ENCODE measurements around the gene KCNJ11. TPM values are rescaled to one million over a fixed set of nuclear protein-coding genes. Genes with fewer than 3 reads are reported as not detected.

KCNJ11 gene
- total and polyA plus RNA-seq, 2 of the 4 experiments (the other 2 are of a cell fraction), result not detected

DNA sequence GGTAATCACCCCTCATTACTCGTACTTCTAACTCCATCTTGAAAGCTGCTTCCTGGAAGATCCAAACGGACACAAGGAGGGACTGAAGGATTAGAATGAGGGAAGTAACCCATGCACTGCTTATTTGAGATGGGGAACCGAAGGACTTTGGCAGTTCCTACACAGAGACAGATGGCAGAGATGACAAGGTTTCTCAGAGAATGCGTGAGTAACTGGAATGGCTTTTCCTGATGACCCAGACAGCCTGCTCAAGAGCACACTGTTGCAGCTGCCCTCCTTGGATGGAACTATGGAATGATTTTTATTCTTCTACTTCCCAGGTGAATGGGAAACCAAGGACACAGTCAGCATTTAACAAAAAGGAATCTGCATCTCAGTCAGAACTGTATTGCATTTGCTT is 7.3 kb downstream of the KCNJ11 start:
- Histone ChIP-seq H3K9ac (ENCODE audit: low read depth, low read length) (no peak overlapping the region), H2BK20ac (ENCODE audit: low read depth, low read length) (peak overlapping the region; percentile 39; the same call in 1 of the 2 replicates), H3K79me1 (ENCODE audit: low read depth in 1 of 2, low read length in 2 of 2) (no peaks in the 10 kb centered on the region), H2BK120ac (ENCODE audit: low read depth, low read length) (peak overlapping the region; percentile 51), H4K20me1 (ENCODE audit: insufficient read depth, low read length) (no peaks in the 10 kb centered on the region), H3K14ac (replicated peaks; ENCODE audit: low read depth, low read length) (peak overlapping the region; percentile 64), H2BK5ac (ENCODE audit: low read depth, low read length, poor library complexity, severe bottlenecking) (peak overlapping the region; percentile 75), H3K4me1 (ENCODE audit: control insufficient read depth, insufficient read depth, low read length) (peaks cover 11% of the 10 kb centered on the region), H3K4me3 (ENCODE audit: insufficient read depth, low read depth, low read length) (no peak overlapping the region), H3K56ac (ENCODE audit: extremely low read depth, insufficient read depth, low read length) (no peak overlapping the region), H3K18ac (ENCODE audit: low read depth, low read length) (peak overlapping the region; percentile 21; the same call in 1 of the 2 replicates), H2AK9ac (replicated peaks; ENCODE audit: low read depth, low read length, poor library complexity) (peak overlapping the region; percentile 17), H3K27me3 (ENCODE audit: control insufficient read depth, insufficient read depth, low read length) (no peaks in the 10 kb centered on the region), H3K9me1 (ENCODE audit: insufficient read depth, low read length) (peaks cover 22% of the 10 kb centered on the region), H3K27ac (ENCODE audit: insufficient read depth, low read length) (no peak overlapping the region), H2BK15ac (ENCODE audit: low read depth, low read length) (no peak overlapping the region; the same call in 2 of the 3 replicates), H2AK5ac (ENCODE audit: low read depth, low read length) (no peak overlapping the region; the same call in 1 of the 2 replicates), H3K4me2 (ENCODE audit: low read depth, low read length) (peak overlapping the region; percentile 56; the same call in 1 of the 2 replicates), H4K91ac (ENCODE audit: insufficient read depth, low read depth, low read length) (peak overlapping the region; percentile 14; the same call in 1 of the 2 replicates), H3K23ac (ENCODE audit: low read depth, low read length) (0 out of 2 replicates have a peak overlapping the region, but pooled peaks have one; percentile 45), H3K36me3 (ENCODE audit: control insufficient read depth, insufficient read depth, low read length) (no peaks in the 10 kb centered on the region), H4K5ac (ENCODE audit: low read depth, low read length) (peak overlapping the region; percentile 65; the same call in 1 of the 2 replicates), H3K9me3 (ENCODE audit: control insufficient read depth, insufficient read depth, low read length) (no peaks in the 10 kb centered on the region), H2AFZ (replicated peaks; ENCODE audit: low read length, poor library complexity) (peak overlapping the region; percentile 88), H3K4ac (ENCODE audit: low read depth, low read length) (peak overlapping the region; percentile 64), H4K8ac (ENCODE audit: low read depth in 2 of 2, low read length in 2 of 2) (peak overlapping the region in 1 of 2 experiments; percentile 72; a peak in 2 of 4 replicates)
- ChIA-PET POLR2A (ENCODE audit: unreplicated experiment) (no interaction called here), CTCF (no interaction called here)
- intact Hi-C loops (cut with micrococcal nuclease) (no loop called here), dilution Hi-C loops (cut with HindIII; ENCODE audit: low sequenced_read_pairs, unreplicated experiment) (no loop called here), in situ Hi-C loops (cut with MboI; ENCODE audit: low sequenced_read_pairs) (loop anchor here (5.0 kb wide), 1 partner anchor 121 kb away; no protein-coding TSS in a partner anchor)
- no TSS peak for BruUV-seq (replicated peaks)
- no CpG with 5 or more reads among the region's 4 CpGs for WGBS, 2 experiments (ENCODE audit: extremely low coverage in 2 of 2, insufficient read length in 1 of 2)
- peak; percentile 22 for ATAC-seq (ENCODE audit: low read depth)
- no peak for TF ChIP-seq MAZ (IDR thresholded peaks at IDR 0.05; ENCODE audit: borderline replicate concordance, low read depth, low read length)
- TF ChIP-seq MXI1 (IDR thresholded peaks at IDR 0.05; ENCODE audit: borderline replicate concordance, low read depth, low read length), result no peak
- no peak for TF ChIP-seq BHLHE40 (IDR thresholded peaks at IDR 0.05; ENCODE audit: low read depth, low read length)
- TF ChIP-seq, protein P1, sequence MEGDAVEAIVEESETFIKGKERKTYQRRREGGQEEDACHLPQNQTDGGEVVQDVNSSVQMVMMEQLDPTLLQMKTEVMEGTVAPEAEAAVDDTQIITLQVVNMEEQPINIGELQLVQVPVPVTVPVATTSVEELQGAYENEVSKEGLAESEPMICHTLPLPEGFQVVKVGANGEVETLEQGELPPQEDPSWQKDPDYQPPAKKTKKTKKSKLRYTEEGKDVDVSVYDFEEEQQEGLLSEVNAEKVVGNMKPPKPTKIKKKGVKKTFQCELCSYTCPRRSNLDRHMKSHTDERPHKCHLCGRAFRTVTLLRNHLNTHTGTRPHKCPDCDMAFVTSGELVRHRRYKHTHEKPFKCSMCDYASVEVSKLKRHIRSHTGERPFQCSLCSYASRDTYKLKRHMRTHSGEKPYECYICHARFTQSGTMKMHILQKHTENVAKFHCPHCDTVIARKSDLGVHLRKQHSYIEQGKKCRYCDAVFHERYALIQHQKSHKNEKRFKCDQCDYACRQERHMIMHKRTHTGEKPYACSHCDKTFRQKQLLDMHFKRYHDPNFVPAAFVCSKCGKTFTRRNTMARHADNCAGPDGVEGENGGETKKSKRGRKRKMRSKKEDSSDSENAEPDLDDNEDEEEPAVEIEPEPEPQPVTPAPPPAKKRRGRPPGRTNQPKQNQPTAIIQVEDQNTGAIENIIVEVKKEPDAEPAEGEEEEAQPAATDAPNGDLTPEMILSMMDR (conservative IDR thresholded peaks at IDR 0.05; ENCODE audit: low read depth, low read length), result no peak
- TF ChIP-seq RAD21 (IDR thresholded peaks at IDR 0.05; ENCODE audit: low read length), result no peak
- no peak for TF ChIP-seq RCOR1 (IDR thresholded peaks at IDR 0.05; ENCODE audit: insufficient replicate concordance, low read length)
- TF ChIP-seq POLR2A (IDR thresholded peaks at IDR 0.05; ENCODE audit: low read depth, low read length), result no peak
- TF ChIP-seq, protein P2, sequence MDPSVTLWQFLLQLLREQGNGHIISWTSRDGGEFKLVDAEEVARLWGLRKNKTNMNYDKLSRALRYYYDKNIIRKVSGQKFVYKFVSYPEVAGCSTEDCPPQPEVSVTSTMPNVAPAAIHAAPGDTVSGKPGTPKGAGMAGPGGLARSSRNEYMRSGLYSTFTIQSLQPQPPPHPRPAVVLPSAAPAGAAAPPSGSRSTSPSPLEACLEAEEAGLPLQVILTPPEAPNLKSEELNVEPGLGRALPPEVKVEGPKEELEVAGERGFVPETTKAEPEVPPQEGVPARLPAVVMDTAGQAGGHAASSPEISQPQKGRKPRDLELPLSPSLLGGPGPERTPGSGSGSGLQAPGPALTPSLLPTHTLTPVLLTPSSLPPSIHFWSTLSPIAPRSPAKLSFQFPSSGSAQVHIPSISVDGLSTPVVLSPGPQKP (IDR thresholded peaks at IDR 0.05; ENCODE audit: borderline replicate concordance, low read depth, low read length), result no peak
- no peak for TF ChIP-seq SMC3 (IDR thresholded peaks at IDR 0.05; ENCODE audit: low read depth, low read length)
- TF ChIP-seq CEBPB (IDR thresholded peaks at IDR 0.05; ENCODE audit: low read depth, low read length), result no peak
- TF ChIP-seq RFX5 (IDR thresholded peaks at IDR 0.05; ENCODE audit: low read depth, low read length), result no peak
- TF ChIP-seq NFE2L2 (IDR thresholded peaks at IDR 0.05; ENCODE audit: low read depth, low read length), result no peak
- TF ChIP-seq FOS (IDR thresholded peaks at IDR 0.05; ENCODE audit: low read depth, low read length), result no peak
- TF ChIP-seq CHD1 (IDR thresholded peaks at IDR 0.05; ENCODE audit: low read depth, low read length), result no peak
- TF ChIP-seq, protein P3, sequence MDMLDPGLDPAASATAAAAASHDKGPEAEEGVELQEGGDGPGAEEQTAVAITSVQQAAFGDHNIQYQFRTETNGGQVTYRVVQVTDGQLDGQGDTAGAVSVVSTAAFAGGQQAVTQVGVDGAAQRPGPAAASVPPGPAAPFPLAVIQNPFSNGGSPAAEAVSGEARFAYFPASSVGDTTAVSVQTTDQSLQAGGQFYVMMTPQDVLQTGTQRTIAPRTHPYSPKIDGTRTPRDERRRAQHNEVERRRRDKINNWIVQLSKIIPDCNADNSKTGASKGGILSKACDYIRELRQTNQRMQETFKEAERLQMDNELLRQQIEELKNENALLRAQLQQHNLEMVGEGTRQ (IDR thresholded peaks at IDR 0.05; ENCODE audit: low read depth, low read length), result no peak
- DNase-seq, result peak; percentile 62
